Left forelimb (tissue), 1 donor: ENCODE measurements around the gene NOMO2.
A peak's percentile ranks its signal among the peaks of the same experiment; 100 is the strongest.
"Not testable (repeated sequence)": the region's sequence is repeated elsewhere in the genome, so short reads cannot be mapped to it uniquely, and the experiment has no call there.

Source experiments
- DNase-seq: peaks from one replicate; pipeline ENCODE4 v3.0.0-alpha.2; 2018; ENCODE audit warnings: low spot score

Gene NOMO2

GRCh38 chr16:18561727-18562314, at the start of gene NOMO2:
TSS of gene NOMO2 (minus strand) at chr16:18562097. CDS start at chr16:18562040, 57 bp downstream.
- peak; percentile 59 for DNase-seq

GRCh38 chr16:18610147-18610803, 48.4 kb upstream of the NOMO2 start:
- DNase-seq: not testable (repeated sequence)

GRCh38 chr16:18608271-18608670, 46.4 kb upstream of the NOMO2 start:
- not testable (repeated sequence) for DNase-seq

GRCh38 chr16:18603572-18604246, 41.8 kb upstream of the NOMO2 start:
- DNase-seq: not testable (repeated sequence)

GRCh38 chr16:18598582-18598981, 36.7 kb upstream of the NOMO2 start:
- DNase-seq: not testable (repeated sequence)

- DNase-seq: not testable (repeated sequence)
Measured at GRCh38 chr16:18597734-18598133, 35.8 kb upstream of the NOMO2 start.

- not testable (repeated sequence) for DNase-seq
Measured at GRCh38 chr16:18597319-18597718, 35.4 kb upstream of the NOMO2 start.

- not testable (repeated sequence) for DNase-seq
Measured at GRCh38 chr16:18595796-18596195, 33.9 kb upstream of the NOMO2 start.

- not testable (repeated sequence) for DNase-seq
Measured at GRCh38 chr16:18594880-18595279, 33.0 kb upstream of the NOMO2 start.

GRCh38 chr16:18593904-18594303, 32.0 kb upstream of the NOMO2 start:
- DNase-seq: not testable (repeated sequence)

GRCh38 chr16:18592982-18593381, 31.1 kb upstream of the NOMO2 start:
- not testable (repeated sequence) for DNase-seq

GRCh38 chr16:18591908-18592307, 30.0 kb upstream of the NOMO2 start:
- DNase-seq: not testable (repeated sequence)

- DNase-seq: not testable (repeated sequence)
Measured at GRCh38 chr16:18591441-18591840, 29.5 kb upstream of the NOMO2 start.

GRCh38 chr16:18589806-18590205, 27.9 kb upstream of the NOMO2 start:
- DNase-seq: not testable (repeated sequence)

- DNase-seq: not testable (repeated sequence)
Measured at GRCh38 chr16:18586560-18587540, 25.0 kb upstream of the NOMO2 start.

- not testable (repeated sequence) for DNase-seq
Measured at GRCh38 chr16:18585789-18586188, 23.9 kb upstream of the NOMO2 start.

GRCh38 chr16:18582902-18583301, 21.0 kb upstream of the NOMO2 start:
- DNase-seq: no peak

- DNase-seq: not testable (repeated sequence)
Measured at GRCh38 chr16:18580396-18580795, 18.5 kb upstream of the NOMO2 start.

- DNase-seq: not testable (repeated sequence)
Measured at GRCh38 chr16:18579261-18579660, 17.4 kb upstream of the NOMO2 start.

- not testable (repeated sequence) for DNase-seq
Measured at GRCh38 chr16:18577942-18578341, 16.0 kb upstream of the NOMO2 start.

- not testable (repeated sequence) for DNase-seq
Measured at GRCh38 chr16:18575945-18576344, 14.0 kb upstream of the NOMO2 start.
